ENCODE data around the gene CNPY2.

DNA sequence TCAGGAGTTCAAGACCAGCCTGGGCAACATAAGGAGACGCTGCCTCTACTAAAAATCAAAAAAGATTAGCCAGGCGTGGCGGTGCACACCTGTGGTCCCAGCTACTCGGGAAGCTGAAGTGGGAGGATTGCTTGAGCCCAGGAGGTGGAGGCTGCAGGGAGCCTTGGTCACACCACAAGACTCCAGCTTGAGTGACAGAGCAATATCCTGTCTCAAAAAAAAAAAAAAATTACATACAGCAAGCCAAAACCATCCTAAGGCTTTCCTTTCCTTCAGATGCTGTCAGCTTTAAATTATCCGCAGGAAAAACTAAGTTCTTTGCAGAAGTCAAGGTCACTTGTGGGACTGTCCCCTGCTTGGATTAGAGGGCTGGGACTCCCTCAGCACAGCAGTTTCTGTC is 17.0 kb downstream of the CNPY2 start:
- TF ChIP-seq, protein P1, sequence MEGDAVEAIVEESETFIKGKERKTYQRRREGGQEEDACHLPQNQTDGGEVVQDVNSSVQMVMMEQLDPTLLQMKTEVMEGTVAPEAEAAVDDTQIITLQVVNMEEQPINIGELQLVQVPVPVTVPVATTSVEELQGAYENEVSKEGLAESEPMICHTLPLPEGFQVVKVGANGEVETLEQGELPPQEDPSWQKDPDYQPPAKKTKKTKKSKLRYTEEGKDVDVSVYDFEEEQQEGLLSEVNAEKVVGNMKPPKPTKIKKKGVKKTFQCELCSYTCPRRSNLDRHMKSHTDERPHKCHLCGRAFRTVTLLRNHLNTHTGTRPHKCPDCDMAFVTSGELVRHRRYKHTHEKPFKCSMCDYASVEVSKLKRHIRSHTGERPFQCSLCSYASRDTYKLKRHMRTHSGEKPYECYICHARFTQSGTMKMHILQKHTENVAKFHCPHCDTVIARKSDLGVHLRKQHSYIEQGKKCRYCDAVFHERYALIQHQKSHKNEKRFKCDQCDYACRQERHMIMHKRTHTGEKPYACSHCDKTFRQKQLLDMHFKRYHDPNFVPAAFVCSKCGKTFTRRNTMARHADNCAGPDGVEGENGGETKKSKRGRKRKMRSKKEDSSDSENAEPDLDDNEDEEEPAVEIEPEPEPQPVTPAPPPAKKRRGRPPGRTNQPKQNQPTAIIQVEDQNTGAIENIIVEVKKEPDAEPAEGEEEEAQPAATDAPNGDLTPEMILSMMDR (IDR thresholded peaks at IDR 0.05), result no peak
- no peak for TF ChIP-seq POLR2A (IDR thresholded peaks at IDR 0.05)

Measured in body of pancreas (tissue), 4 donors.